ENCODE results near the gene PARP16. TPM values are rescaled to one million over a fixed set of nuclear protein-coding genes. Genes with fewer than 3 reads are reported as not detected.

PARP16 gene
- total and polyA plus RNA-seq, 9 of the 15 experiments (the other 6 are each of a cell fraction or from before 2014, with no cell fraction given), result 3.0 to 9.9 (median 5.8) TPM

GRCh38 chr15:65304381-65305149, 17.9 kb upstream of the PARP16 start, which contains the start of gene RNU5B-1 (continued):
- TF ChIP-seq ARID3A (IDR thresholded peaks at IDR 0.05; ENCODE audit: borderline replicate concordance, low read depth, low read length) (peak; percentile 98), MED1 (CRISPR knock-in tag; IDR thresholded peaks at IDR 0.05; ENCODE audit: borderline replicate concordance) (peak; percentile 91; the same call in 1 of the 2 replicates), IRF9 (tag; IDR thresholded peaks at IDR 0.05) (peak; percentile 36; the same call in 1 of the 2 replicates), RB1 (IDR thresholded peaks at IDR 0.05; ENCODE audit: low read depth) (peak; percentile 76), MCM2 (IDR thresholded peaks at IDR 0.05; ENCODE audit: low read depth) (no peak), CEBPZ (IDR thresholded peaks at IDR 0.05; ENCODE audit: borderline replicate concordance, low read depth, low read length) (peak; percentile 74; the same call in 1 of the 2 replicates), CHD2 (IDR thresholded peaks at IDR 0.05; ENCODE audit: low read depth, low read length) (peak; percentile 47), ARID1B (IDR thresholded peaks at IDR 0.05) (peak; percentile 66), NR1H2 (CRISPR knock-in tag; IDR thresholded peaks at IDR 0.05) (no peak), THRA (IDR thresholded peaks at IDR 0.05) (0 out of 2 replicates have a peak, but pooled peaks have one; percentile 43), CBX1 (IDR thresholded peaks at IDR 0.05; ENCODE audit: low read depth) (peak; percentile 100), AFF4 (CRISPR knock-in tag; IDR thresholded peaks at IDR 0.05) (peak; percentile 99), ELF1 (tag; IDR thresholded peaks at IDR 0.05) (peak; percentile 87), TFAM (CRISPR knock-in tag; conservative IDR thresholded peaks at IDR 0.05) (no peak), ZNF253 (CRISPR knock-in tag; conservative IDR thresholded peaks at IDR 0.05) (peak; percentile 93), TCF7 (IDR thresholded peaks at IDR 0.05; ENCODE audit: borderline replicate concordance) (no peak)

Data from K562 (cell line).